ENCODE results near the gene EGFL8.

DNA sequence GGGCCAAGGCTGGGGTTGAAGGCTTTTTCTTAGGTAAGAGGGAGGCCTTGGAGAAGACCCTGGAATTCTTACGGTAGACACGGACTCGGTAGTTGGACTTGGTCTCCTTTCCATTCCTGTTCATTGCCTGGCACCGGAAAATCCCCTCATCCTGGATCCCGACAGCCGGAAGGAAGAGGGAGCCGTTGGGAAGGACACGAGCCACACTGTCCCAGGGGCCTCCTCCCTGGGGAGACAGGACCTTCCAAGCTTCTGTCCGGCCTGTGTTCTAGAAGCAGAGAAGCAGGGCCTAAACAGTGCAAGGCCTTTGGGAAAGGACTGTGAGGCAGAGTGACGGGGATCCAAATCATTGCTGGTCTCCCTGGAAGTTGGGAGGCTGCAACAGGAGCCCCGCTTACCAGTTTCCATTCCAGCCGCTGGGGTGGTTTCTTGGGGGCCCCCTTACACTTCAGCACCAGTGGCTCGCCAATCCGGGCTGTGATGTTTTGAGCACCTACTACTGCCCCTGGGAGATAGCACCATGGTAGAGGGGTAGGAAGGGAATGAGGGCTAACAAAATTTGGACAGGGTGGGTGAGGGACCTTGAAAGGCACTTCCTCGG, 19.2 kb downstream of the EGFL8 start:
- TF ChIP-seq, protein P1, sequence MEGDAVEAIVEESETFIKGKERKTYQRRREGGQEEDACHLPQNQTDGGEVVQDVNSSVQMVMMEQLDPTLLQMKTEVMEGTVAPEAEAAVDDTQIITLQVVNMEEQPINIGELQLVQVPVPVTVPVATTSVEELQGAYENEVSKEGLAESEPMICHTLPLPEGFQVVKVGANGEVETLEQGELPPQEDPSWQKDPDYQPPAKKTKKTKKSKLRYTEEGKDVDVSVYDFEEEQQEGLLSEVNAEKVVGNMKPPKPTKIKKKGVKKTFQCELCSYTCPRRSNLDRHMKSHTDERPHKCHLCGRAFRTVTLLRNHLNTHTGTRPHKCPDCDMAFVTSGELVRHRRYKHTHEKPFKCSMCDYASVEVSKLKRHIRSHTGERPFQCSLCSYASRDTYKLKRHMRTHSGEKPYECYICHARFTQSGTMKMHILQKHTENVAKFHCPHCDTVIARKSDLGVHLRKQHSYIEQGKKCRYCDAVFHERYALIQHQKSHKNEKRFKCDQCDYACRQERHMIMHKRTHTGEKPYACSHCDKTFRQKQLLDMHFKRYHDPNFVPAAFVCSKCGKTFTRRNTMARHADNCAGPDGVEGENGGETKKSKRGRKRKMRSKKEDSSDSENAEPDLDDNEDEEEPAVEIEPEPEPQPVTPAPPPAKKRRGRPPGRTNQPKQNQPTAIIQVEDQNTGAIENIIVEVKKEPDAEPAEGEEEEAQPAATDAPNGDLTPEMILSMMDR (IDR thresholded peaks at IDR 0.05 in 4 of 5, conservative IDR thresholded peaks at IDR 0.05 in 1 of 5) = no peak
- TF ChIP-seq POLR2A (IDR thresholded peaks at IDR 0.05) = no peak
